KOPT-K1 (cell line): ENCODE data around the gene TMEM63C.

ENCODE experiments used
- H3K27ac ChIP-seq: fragments of 200-600 bp; sonication (generic); 2 replicates; pipeline ENCODE4 v1.5.1; 2016; ENCODE audit warnings: antibody characterized with exemption, mild to moderate bottlenecking, low read depth, low read length; ENCODE audit not compliant: poor library complexity, severe bottlenecking
- H3K36me3 ChIP-seq: fragments of 200-600 bp; sonication (generic); 2 replicates; pipeline ENCODE4 v1.5.1; 2017; ENCODE audit warnings: antibody characterized with exemption, mild to moderate bottlenecking, low read length, moderate library complexity; ENCODE audit not compliant: insufficient read depth
- H3K9me3 ChIP-seq: fragments of 200-600 bp; sonication (generic); 2 replicates; pipeline ENCODE4 v1.5.1; 2017; ENCODE audit warnings: antibody characterized with exemption, low read length, mild to moderate bottlenecking; ENCODE audit not compliant: insufficient read depth, poor library complexity, severe bottlenecking

TMEM63C gene

DNA sequence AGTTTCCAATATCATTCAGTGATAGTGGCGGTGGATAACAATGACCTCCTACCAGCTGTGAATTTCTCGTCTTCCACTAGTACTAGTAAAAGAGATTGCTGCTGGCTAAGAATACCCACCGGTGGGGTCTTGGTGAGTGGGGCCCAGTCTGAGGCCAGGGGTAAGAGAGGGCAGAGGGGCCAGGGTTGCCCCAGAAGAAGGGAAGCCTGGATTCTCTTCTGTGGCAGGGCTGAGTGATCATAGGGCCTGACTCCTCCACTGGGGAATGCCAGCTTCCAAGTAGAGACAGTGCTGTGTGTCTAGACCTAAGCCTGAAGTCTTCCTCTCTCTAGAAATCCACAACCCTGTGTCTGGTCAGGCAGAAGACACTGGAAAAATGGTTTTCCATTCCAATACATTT, 5.8 kb upstream of the TMEM63C start:
- Histone ChIP-seq H3K27ac (no peak overlapping the region), H3K9me3 (peaks cover 5% of the 10 kb centered on the region), H3K36me3 (no peaks in the 10 kb centered on the region)

- H3K27ac ChIP-seq = no peak overlapping the region
- H3K36me3 ChIP-seq = no peaks in the 10 kb centered on the region
Observed at GRCh38 chr14:77177702-77178101, 3.9 kb upstream of the TMEM63C start.

GRCh38 chr14:77178656-77179055, 2.9 kb upstream of the TMEM63C start:
- H3K36me3 ChIP-seq = no peaks in the 10 kb centered on the region
- no peak overlapping the region for H3K27ac ChIP-seq
- H3K9me3 ChIP-seq = no peaks in the 10 kb centered on the region

More at GRCh38 chr14:77177702-77178101, 3.9 kb upstream of the TMEM63C start:
- H3K9me3 ChIP-seq = no peaks in the 10 kb centered on the region

GRCh38 chr14:77180726-77181602, 634 bp upstream of the TMEM63C start:
- H3K36me3 ChIP-seq = no peaks in the 10 kb centered on the region
- H3K9me3 ChIP-seq = no peaks in the 10 kb centered on the region
- no peak overlapping the region for H3K27ac ChIP-seq

DNA sequence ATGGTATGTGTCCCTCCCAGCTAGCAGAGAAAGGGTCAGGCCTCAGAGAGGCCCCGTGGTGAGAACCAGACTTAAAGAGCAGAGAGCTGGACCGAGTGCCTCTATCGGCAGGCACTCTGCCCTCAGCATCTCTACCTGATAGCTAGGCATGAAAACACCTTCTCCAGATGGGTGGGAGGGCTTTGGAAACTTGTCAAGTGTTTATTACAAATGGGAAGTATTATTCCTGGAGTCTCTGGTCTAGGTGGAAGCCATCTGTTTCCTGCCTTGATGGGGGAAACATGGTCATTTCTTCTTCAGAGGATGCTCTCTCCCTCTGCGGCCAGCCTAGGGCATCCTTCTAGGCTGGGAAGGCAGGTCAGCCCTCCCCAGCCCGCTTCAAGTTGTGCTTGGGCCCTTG, 2.3 kb downstream of the TMEM63C start:
- Histone ChIP-seq H3K27ac (no peak overlapping the region), H3K9me3 (no peaks in the 10 kb centered on the region), H3K36me3 (no peaks in the 10 kb centered on the region)

GRCh38 chr14:77184396-77185092, 2.9 kb downstream of the TMEM63C start:
- H3K27ac ChIP-seq = no peak overlapping the region
- H3K9me3 ChIP-seq = no peaks in the 10 kb centered on the region
- no peaks in the 10 kb centered on the region for H3K36me3 ChIP-seq

DNA sequence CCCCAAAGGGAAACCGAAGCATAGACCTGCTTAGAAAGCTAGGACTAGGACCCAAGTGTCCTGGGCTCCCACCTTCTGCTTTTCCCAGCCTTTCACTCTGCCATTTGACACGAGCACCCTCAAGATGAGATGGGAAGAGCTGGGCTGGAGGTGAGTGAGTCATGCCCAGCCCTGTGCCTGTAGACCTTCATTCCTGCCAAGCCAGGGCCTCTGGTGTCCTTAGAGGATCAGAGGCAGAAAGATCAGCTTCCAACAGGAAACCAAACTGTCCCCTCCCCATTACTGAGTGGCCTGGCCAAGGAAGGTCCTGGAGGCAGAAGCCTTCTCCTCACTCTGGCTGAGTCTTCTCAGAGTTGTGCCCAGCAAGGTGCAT, 3.5 kb downstream of the TMEM63C start:
- Histone ChIP-seq H3K27ac (no peak overlapping the region), H3K9me3 (no peaks in the 10 kb centered on the region), H3K36me3 (no peaks in the 10 kb centered on the region)

DNA sequence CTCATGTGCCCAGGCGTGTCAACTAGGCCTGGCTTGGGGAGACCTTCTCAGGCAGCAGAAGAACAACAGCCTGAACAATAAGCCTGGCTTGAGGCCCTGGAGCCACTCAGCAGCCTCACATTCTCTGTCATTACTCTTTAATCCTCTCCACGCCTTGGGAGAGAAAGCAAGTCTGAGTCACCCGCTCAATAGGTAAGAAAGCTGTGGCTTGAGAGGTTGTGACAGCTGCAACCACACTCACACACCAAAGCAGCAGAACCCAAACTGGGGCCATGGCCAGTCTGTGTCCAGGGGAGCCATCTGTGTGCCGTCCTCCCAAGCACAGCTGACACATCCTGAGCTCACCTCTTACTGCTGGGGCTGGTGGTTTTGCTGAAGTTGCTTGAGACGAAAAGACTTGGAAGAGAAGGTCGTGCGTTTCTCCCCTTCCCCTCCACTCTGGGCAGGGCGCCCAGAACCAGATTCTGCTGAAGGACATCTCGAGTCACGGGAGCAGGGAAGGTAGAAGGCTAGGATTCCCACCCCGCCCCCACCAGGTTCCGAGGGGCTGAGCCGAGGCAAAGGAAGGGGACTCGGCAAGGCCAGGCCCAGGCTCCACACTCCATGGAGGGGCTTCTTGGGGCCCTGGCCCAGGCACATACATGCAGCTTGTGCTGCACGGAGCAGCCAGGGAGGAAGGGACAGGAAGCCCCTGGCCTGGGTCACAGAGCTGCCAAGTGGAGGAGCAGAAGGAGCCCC, 5.5 kb downstream of the TMEM63C start:
- Histone ChIP-seq H3K9me3 (no peaks in the 10 kb centered on the region), H3K36me3 (no peaks in the 10 kb centered on the region), H3K27ac (no peak overlapping the region)

GRCh38 chr14:77187649-77188012, 6.0 kb downstream of the TMEM63C start:
- H3K9me3 ChIP-seq = no peaks in the 10 kb centered on the region
- H3K27ac ChIP-seq = no peak overlapping the region
- no peaks in the 10 kb centered on the region for H3K36me3 ChIP-seq

DNA sequence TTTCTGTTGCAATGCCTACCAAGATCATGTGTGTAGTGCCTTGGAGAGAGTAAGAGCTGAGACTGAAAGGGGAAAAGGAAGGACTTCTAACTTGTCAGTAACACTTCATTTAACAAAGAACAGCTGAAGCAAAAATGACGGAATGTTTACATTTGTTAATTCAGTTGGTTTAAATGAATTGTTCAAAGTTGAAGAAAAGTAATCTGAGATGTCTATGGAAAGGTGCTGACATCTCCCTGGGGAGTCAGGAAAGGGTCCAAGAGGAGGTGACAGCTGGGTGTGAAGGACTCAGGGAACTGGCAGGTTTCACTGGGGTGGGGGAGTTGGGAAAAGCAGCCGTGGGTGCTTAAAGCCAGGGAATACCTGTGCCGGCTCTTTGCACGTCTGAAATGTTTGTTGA, 7.9 kb downstream of the TMEM63C start:
- Histone ChIP-seq H3K27ac (no peak overlapping the region), H3K9me3 (no peaks in the 10 kb centered on the region), H3K36me3 (no peaks in the 10 kb centered on the region)

DNA sequence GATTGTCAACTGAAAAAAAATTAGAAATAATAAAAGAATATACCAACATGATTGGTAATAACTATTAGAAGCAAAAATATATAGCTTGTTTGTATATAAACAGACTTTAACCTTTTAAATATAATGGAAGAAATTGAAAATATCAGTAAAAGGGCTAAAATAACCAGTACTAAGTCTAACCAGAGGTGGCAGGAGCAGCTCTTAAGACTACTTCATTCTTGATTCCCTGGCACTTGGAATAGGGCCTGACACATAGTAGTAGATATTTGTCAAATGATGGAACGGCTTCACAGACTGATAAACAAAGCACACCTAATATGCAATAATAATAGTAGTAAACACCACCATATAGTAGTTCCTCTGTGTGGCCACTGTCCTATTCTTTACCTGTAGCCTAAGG, 9.4 kb downstream of the TMEM63C start:
- no peak overlapping the region for H3K27ac ChIP-seq
- no peaks in the 10 kb centered on the region for H3K9me3 ChIP-seq
- no peaks in the 10 kb centered on the region for H3K36me3 ChIP-seq

- no peaks in the 10 kb centered on the region for H3K9me3 ChIP-seq
- H3K27ac ChIP-seq = no peak overlapping the region
- H3K36me3 ChIP-seq = no peaks in the 10 kb centered on the region
Observed at GRCh38 chr14:77194706-77195105, 13.1 kb downstream of the TMEM63C start.

DNA sequence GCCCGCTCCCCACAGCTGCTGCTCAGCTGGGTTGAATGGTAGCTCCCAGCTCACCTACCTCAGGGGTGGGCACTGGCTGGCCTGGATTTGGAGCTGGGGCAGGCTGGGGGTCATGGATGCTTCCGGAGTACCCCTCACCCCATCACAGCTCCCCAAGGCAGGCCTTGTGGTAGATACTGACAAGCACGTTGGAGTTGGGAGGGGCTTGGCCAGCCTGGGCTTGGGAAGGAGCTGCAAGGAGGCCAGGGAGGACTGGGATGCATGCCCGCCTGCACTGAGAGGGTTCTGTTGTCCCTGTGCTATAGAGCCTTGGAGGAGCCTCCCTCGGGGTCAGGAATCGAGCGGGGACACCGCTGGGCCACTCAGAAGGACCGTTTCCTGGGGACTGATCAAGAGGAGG, 14.2 kb downstream of the TMEM63C start:
- Histone ChIP-seq H3K36me3 (no peaks in the 10 kb centered on the region), H3K27ac (no peak overlapping the region), H3K9me3 (no peaks in the 10 kb centered on the region)

DNA sequence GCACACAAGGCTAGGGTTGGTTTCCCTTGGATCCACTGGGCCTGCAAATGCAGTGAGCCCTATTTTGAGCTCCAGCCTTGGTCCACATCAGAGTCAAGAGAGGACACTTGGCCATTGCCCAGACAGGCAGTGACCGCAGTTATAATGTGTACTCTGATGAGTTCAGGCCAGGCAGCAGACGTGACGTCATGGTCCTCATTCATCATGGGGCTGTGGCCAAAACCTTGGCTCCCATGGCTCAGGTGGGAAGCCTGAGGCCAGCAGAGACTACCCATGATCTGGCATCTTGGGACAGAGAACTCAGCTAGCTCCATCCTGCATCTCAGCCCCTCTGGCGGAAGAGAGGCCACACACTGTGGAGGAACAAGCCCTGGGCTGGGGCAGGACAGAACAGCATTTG, 16.4 kb downstream of the TMEM63C start:
- Histone ChIP-seq H3K27ac (no peak overlapping the region), H3K9me3 (no peaks in the 10 kb centered on the region), H3K36me3 (no peaks in the 10 kb centered on the region)

DNA sequence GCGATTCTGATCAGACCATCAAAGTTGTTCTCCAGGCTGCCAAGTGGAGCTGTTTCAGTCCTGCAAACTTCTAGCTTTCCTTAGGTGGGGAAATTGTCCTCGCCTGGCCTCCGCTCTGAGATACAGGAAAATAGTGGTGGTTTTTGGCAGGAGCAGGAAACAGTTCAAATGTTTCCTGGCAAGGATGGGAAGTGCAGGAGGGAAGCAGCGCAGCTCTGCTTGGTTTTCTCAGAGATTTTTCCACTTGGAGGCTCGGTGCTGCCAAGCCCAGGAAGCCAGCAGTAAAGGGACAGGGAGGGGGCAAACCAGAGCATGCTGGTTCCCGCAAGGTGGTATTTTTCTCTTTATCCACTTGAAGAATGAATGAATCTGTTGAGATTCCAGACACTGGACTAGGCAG, 17.0 kb downstream of the TMEM63C start:
- H3K36me3 ChIP-seq = no peaks in the 10 kb centered on the region
- H3K27ac ChIP-seq = no peak overlapping the region
- H3K9me3 ChIP-seq = no peaks in the 10 kb centered on the region
